ENCODE results near the gene PLEKHA8.

Gene PLEKHA8

GRCh38 chr7:30162622-30163124, 134.5 kb downstream of the PLEKHA8 start:
- DNase-seq, result no peak
- no peaks in the 10 kb centered on the region for H3K27me3 ChIP-seq (replicated peaks; ENCODE audit: control insufficient read depth, insufficient read depth, low read length, poor library complexity, severe bottlenecking)
- H3K27ac ChIP-seq (ENCODE audit: insufficient read depth, low read length, poor library complexity, severe bottlenecking), result no peak overlapping the region
- H3K4me3 ChIP-seq (ENCODE audit: insufficient read depth, low read depth, low read length, poor library complexity, severe bottlenecking), result no peak overlapping the region
- no peaks in the 10 kb centered on the region for H3K9me3 ChIP-seq (ENCODE audit: control insufficient read depth, low read length)
- no peaks in the 10 kb centered on the region for H3K36me3 ChIP-seq (ENCODE audit: control insufficient read depth, insufficient read depth, low read length)
- H3K4me1 ChIP-seq (ENCODE audit: control insufficient read depth, insufficient read depth, low read length, poor library complexity, severe bottlenecking), result no peaks in the 10 kb centered on the region

GRCh38 chr7:30163231-30163894, 135.2 kb downstream of the PLEKHA8 start:
- H3K9me3 ChIP-seq (ENCODE audit: control insufficient read depth, low read length), result no peaks in the 10 kb centered on the region
- no peak for DNase-seq
- H3K36me3 ChIP-seq (ENCODE audit: control insufficient read depth, insufficient read depth, low read length), result no peaks in the 10 kb centered on the region
- H3K4me3 ChIP-seq (ENCODE audit: insufficient read depth, low read depth, low read length, poor library complexity, severe bottlenecking), result no peak overlapping the region
- H3K27me3 ChIP-seq (replicated peaks; ENCODE audit: control insufficient read depth, insufficient read depth, low read length, poor library complexity, severe bottlenecking), result no peaks in the 10 kb centered on the region
- no peak overlapping the region for H3K27ac ChIP-seq (ENCODE audit: insufficient read depth, low read length, poor library complexity, severe bottlenecking)
- no peaks in the 10 kb centered on the region for H3K4me1 ChIP-seq (ENCODE audit: control insufficient read depth, insufficient read depth, low read length, poor library complexity, severe bottlenecking)

GRCh38 chr7:30164567-30164966, 136.4 kb downstream of the PLEKHA8 start:
- Histone ChIP-seq H3K9me3 (ENCODE audit: control insufficient read depth, low read length) (no peaks in the 10 kb centered on the region), H3K27ac (ENCODE audit: insufficient read depth, low read length, poor library complexity, severe bottlenecking) (no peak overlapping the region), H3K4me3 (ENCODE audit: insufficient read depth, low read depth, low read length, poor library complexity, severe bottlenecking) (no peak overlapping the region), H3K36me3 (ENCODE audit: control insufficient read depth, insufficient read depth, low read length) (no peaks in the 10 kb centered on the region), H3K27me3 (replicated peaks; ENCODE audit: control insufficient read depth, insufficient read depth, low read length, poor library complexity, severe bottlenecking) (no peaks in the 10 kb centered on the region), H3K4me1 (ENCODE audit: control insufficient read depth, insufficient read depth, low read length, poor library complexity, severe bottlenecking) (no peaks in the 10 kb centered on the region)
- DNase-seq, result no peak

GRCh38 chr7:30165590-30165989, 137.4 kb downstream of the PLEKHA8 start:
- Histone ChIP-seq H3K36me3 (ENCODE audit: control insufficient read depth, insufficient read depth, low read length) (no peaks in the 10 kb centered on the region), H3K4me1 (ENCODE audit: control insufficient read depth, insufficient read depth, low read length, poor library complexity, severe bottlenecking) (no peaks in the 10 kb centered on the region), H3K27me3 (replicated peaks; ENCODE audit: control insufficient read depth, insufficient read depth, low read length, poor library complexity, severe bottlenecking) (no peaks in the 10 kb centered on the region), H3K9me3 (ENCODE audit: control insufficient read depth, low read length) (no peaks in the 10 kb centered on the region), H3K27ac (ENCODE audit: insufficient read depth, low read length, poor library complexity, severe bottlenecking) (no peak overlapping the region), H3K4me3 (ENCODE audit: insufficient read depth, low read depth, low read length, poor library complexity, severe bottlenecking) (no peak overlapping the region)
- DNase-seq, result no peak

- Histone ChIP-seq H3K4me1 (ENCODE audit: control insufficient read depth, insufficient read depth, low read length, poor library complexity, severe bottlenecking) (no peaks in the 10 kb centered on the region), H3K9me3 (ENCODE audit: control insufficient read depth, low read length) (no peaks in the 10 kb centered on the region)
These were observed 138.1 kb downstream of the PLEKHA8 start for GRCh38 chr7:30166155-30166840.

GRCh38 chr7:30166841-30167235, 138.6 kb downstream of the PLEKHA8 start:
- no peaks in the 10 kb centered on the region for H3K27me3 ChIP-seq (replicated peaks; ENCODE audit: control insufficient read depth, insufficient read depth, low read length, poor library complexity, severe bottlenecking)
- H3K36me3 ChIP-seq (ENCODE audit: control insufficient read depth, insufficient read depth, low read length), result no peaks in the 10 kb centered on the region
- no peak overlapping the region for H3K27ac ChIP-seq (ENCODE audit: insufficient read depth, low read length, poor library complexity, severe bottlenecking)
- H3K4me1 ChIP-seq (ENCODE audit: control insufficient read depth, insufficient read depth, low read length, poor library complexity, severe bottlenecking), result no peaks in the 10 kb centered on the region
- H3K9me3 ChIP-seq (ENCODE audit: control insufficient read depth, low read length), result no peaks in the 10 kb centered on the region
- H3K4me3 ChIP-seq (ENCODE audit: insufficient read depth, low read depth, low read length, poor library complexity, severe bottlenecking), result no peak overlapping the region
- DNase-seq, result no peak

More at GRCh38 chr7:30166155-30166840, 138.1 kb downstream of the PLEKHA8 start:
- H3K36me3 ChIP-seq (ENCODE audit: control insufficient read depth, insufficient read depth, low read length), result no peaks in the 10 kb centered on the region
- no peak overlapping the region for H3K4me3 ChIP-seq (ENCODE audit: insufficient read depth, low read depth, low read length, poor library complexity, severe bottlenecking)
- no peaks in the 10 kb centered on the region for H3K27me3 ChIP-seq (replicated peaks; ENCODE audit: control insufficient read depth, insufficient read depth, low read length, poor library complexity, severe bottlenecking)
- DNase-seq, result no peak
- H3K27ac ChIP-seq (ENCODE audit: insufficient read depth, low read length, poor library complexity, severe bottlenecking), result no peak overlapping the region

- Histone ChIP-seq H3K4me1 (ENCODE audit: control insufficient read depth, insufficient read depth, low read length, poor library complexity, severe bottlenecking) (no peaks in the 10 kb centered on the region), H3K36me3 (ENCODE audit: control insufficient read depth, insufficient read depth, low read length) (no peaks in the 10 kb centered on the region), H3K9me3 (ENCODE audit: control insufficient read depth, low read length) (no peaks in the 10 kb centered on the region), H3K27me3 (replicated peaks; ENCODE audit: control insufficient read depth, insufficient read depth, low read length, poor library complexity, severe bottlenecking) (no peaks in the 10 kb centered on the region), H3K27ac (ENCODE audit: insufficient read depth, low read length, poor library complexity, severe bottlenecking) (no peak overlapping the region), H3K4me3 (ENCODE audit: insufficient read depth, low read depth, low read length, poor library complexity, severe bottlenecking) (no peak overlapping the region)
- DNase-seq, result no peak
These were observed 139.7 kb downstream of the PLEKHA8 start for GRCh38 chr7:30167901-30168300.

GRCh38 chr7:30168835-30169573, 140.8 kb downstream of the PLEKHA8 start:
- Histone ChIP-seq H3K27me3 (replicated peaks; ENCODE audit: control insufficient read depth, insufficient read depth, low read length, poor library complexity, severe bottlenecking) (no peaks in the 10 kb centered on the region), H3K4me1 (ENCODE audit: control insufficient read depth, insufficient read depth, low read length, poor library complexity, severe bottlenecking) (no peaks in the 10 kb centered on the region), H3K9me3 (ENCODE audit: control insufficient read depth, low read length) (no peaks in the 10 kb centered on the region), H3K36me3 (ENCODE audit: control insufficient read depth, insufficient read depth, low read length) (no peaks in the 10 kb centered on the region), H3K27ac (ENCODE audit: insufficient read depth, low read length, poor library complexity, severe bottlenecking) (no peak overlapping the region), H3K4me3 (ENCODE audit: insufficient read depth, low read depth, low read length, poor library complexity, severe bottlenecking) (no peak overlapping the region)
- no peak for DNase-seq

- Histone ChIP-seq H3K36me3 (ENCODE audit: control insufficient read depth, insufficient read depth, low read length) (no peaks in the 10 kb centered on the region), H3K4me1 (ENCODE audit: control insufficient read depth, insufficient read depth, low read length, poor library complexity, severe bottlenecking) (no peaks in the 10 kb centered on the region), H3K4me3 (ENCODE audit: insufficient read depth, low read depth, low read length, poor library complexity, severe bottlenecking) (no peak overlapping the region), H3K9me3 (ENCODE audit: control insufficient read depth, low read length) (no peaks in the 10 kb centered on the region), H3K27me3 (replicated peaks; ENCODE audit: control insufficient read depth, insufficient read depth, low read length, poor library complexity, severe bottlenecking) (no peaks in the 10 kb centered on the region), H3K27ac (ENCODE audit: insufficient read depth, low read length, poor library complexity, severe bottlenecking) (no peak overlapping the region)
- no peak for DNase-seq
These were observed 141.4 kb downstream of the PLEKHA8 start for GRCh38 chr7:30169579-30169978.
